Loucy (cell line): Measurements from ENCODE around the gene PAQR4.

Experiments
- EZH2phosphoT487 ChIP-seq: fragments of 200-600 bp; IDR thresholded peaks from 2 replicates; pipeline ENCODE4 v1.6.1; 2018; ENCODE audit warnings: antibody characterized with exemption, mild to moderate bottlenecking, moderate library complexity, borderline replicate concordance
- TF ChIP-seq, protein P1 (sequence below): fragments of 200-600 bp; sonication (generic); conservative IDR thresholded peaks from 2 replicates; pipeline ENCODE4 v1.5.1; 2014; ENCODE audit warnings: mild to moderate bottlenecking, antibody characterized with exemption, low read length

DNA sequence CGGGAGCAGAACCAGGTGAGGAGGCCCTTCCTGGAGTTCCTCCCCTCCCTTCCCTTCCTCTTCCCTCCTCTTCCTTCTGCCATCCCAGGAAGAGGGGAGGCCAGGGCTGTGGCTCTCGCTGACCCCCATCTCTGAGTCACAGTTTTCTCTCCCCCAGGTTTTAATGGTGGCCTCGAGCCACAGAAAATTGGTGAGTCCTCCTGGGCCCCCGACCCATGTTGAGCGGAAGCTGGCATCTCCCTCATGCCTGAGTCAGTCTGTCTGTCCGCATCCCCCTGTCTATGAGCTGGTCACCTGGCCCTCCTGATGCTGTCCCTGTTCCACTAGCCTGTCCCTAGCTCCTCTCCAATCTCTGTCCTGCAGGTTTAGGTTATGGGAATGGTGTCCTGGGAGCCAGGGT lies 30.8 kb downstream of the PAQR4 start:
- TF ChIP-seq, protein P1, sequence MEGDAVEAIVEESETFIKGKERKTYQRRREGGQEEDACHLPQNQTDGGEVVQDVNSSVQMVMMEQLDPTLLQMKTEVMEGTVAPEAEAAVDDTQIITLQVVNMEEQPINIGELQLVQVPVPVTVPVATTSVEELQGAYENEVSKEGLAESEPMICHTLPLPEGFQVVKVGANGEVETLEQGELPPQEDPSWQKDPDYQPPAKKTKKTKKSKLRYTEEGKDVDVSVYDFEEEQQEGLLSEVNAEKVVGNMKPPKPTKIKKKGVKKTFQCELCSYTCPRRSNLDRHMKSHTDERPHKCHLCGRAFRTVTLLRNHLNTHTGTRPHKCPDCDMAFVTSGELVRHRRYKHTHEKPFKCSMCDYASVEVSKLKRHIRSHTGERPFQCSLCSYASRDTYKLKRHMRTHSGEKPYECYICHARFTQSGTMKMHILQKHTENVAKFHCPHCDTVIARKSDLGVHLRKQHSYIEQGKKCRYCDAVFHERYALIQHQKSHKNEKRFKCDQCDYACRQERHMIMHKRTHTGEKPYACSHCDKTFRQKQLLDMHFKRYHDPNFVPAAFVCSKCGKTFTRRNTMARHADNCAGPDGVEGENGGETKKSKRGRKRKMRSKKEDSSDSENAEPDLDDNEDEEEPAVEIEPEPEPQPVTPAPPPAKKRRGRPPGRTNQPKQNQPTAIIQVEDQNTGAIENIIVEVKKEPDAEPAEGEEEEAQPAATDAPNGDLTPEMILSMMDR = no peak
- no peak for TF ChIP-seq EZH2phosphoT487
